ENCODE data around the gene POGZ.
"Not testable (repeated sequence)": the region's sequence is repeated elsewhere in the genome, so short reads cannot be mapped to it uniquely, and the experiment has no call there.

The POGZ gene

GRCh38 chr1:151399324-151400171 is 59.7 kb downstream of the POGZ start, which contains the start of gene PSMB4:
TSS of gene PSMB4 (plus strand) at chr1:151399573. CDS start at chr1:151399588, 15 bp downstream.
- peaks cover 10% of the 10 kb centered on the region for H3K4me1 ChIP-seq (ENCODE audit: low read length)
- peaks cover 37% of the 10 kb centered on the region for H3K79me2 ChIP-seq (ENCODE audit: low read length)
- peak; percentile 97 for DNase-seq
- H3K27ac ChIP-seq (ENCODE audit: low read length): peak within 1 kb of the TSS; percentile 58; the same call in 1 of the 2 replicates
- peak within 1 kb of the TSS; percentile 80 for H3K4me2 ChIP-seq (ENCODE audit: low read depth, low read length)
- no peaks in the 10 kb centered on the region for H3K9me3 ChIP-seq (replicated peaks; ENCODE audit: insufficient read depth, low read length)
- H3K27me3 ChIP-seq (replicated peaks; ENCODE audit: insufficient read depth, low read length): no peaks in the 10 kb centered on the region
- no peaks in the 10 kb centered on the region for H4K20me1 ChIP-seq (ENCODE audit: insufficient read depth, low read length)
- no peaks in the 10 kb centered on the region for H3K9me2 ChIP-seq (replicated peaks; ENCODE audit: insufficient read depth, low read length)
- H3K9ac ChIP-seq (ENCODE audit: low read length): peak within 1 kb of the TSS; percentile 95
- H3K4me3 ChIP-seq (ENCODE audit: low read length): peak within 1 kb of the TSS; percentile 91
- peaks cover 42% of the 10 kb centered on the region for H3F3A ChIP-seq (ENCODE audit: insufficient read depth, low read length)
- peaks cover 20% of the 10 kb centered on the region for H3K36me3 ChIP-seq (replicated peaks; ENCODE audit: insufficient read depth, low read length)
- TF ChIP-seq, protein P1, sequence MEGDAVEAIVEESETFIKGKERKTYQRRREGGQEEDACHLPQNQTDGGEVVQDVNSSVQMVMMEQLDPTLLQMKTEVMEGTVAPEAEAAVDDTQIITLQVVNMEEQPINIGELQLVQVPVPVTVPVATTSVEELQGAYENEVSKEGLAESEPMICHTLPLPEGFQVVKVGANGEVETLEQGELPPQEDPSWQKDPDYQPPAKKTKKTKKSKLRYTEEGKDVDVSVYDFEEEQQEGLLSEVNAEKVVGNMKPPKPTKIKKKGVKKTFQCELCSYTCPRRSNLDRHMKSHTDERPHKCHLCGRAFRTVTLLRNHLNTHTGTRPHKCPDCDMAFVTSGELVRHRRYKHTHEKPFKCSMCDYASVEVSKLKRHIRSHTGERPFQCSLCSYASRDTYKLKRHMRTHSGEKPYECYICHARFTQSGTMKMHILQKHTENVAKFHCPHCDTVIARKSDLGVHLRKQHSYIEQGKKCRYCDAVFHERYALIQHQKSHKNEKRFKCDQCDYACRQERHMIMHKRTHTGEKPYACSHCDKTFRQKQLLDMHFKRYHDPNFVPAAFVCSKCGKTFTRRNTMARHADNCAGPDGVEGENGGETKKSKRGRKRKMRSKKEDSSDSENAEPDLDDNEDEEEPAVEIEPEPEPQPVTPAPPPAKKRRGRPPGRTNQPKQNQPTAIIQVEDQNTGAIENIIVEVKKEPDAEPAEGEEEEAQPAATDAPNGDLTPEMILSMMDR (IDR thresholded peaks at IDR 0.05; ENCODE audit: low read length): peak; percentile 63
- TF ChIP-seq EZH2 (optimal IDR thresholded peaks at IDR 0.05; ENCODE audit: low read depth, low read length) (no peak), EZH2phosphoT487 (IDR thresholded peaks at IDR 0.05; ENCODE audit: low read length) (no peak)
- H2AFZ ChIP-seq (ENCODE audit: low read length): peak within 1 kb of the TSS; percentile 77

DNA sequence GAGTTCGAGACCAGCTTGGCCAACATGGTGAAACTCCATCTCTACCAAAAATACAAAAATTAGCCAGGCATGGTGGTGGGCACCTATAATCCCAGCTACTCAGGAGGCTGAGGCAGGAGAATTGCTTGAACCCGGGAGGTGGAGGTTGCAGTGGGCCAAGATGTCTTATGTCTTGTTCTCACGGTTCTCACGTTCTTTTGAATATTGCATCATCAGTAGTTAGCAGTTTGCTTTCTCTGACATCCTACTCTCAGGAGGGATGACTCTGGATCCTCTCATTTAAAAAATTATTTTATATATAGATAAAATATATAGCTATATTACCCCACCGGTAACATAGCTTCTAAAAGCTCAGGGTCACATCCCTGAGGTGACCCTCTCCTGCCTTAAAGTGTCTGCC is 63.0 kb downstream of the POGZ start:
- H3K4me3 ChIP-seq (ENCODE audit: low read length); H3K36me3 ChIP-seq (replicated peaks; ENCODE audit: insufficient read depth, low read length); H3K9me2 ChIP-seq (replicated peaks; ENCODE audit: insufficient read depth, low read length); H3K27me3 ChIP-seq (replicated peaks; ENCODE audit: insufficient read depth, low read length); H3K4me2 ChIP-seq (ENCODE audit: low read depth, low read length); H3K9ac ChIP-seq (ENCODE audit: low read length); DNase-seq; H3K27ac ChIP-seq (ENCODE audit: low read length); H3K9me3 ChIP-seq (replicated peaks; ENCODE audit: insufficient read depth, low read length); H3K4me1 ChIP-seq (ENCODE audit: low read length); H4K20me1 ChIP-seq (ENCODE audit: insufficient read depth, low read length); H2AFZ ChIP-seq (ENCODE audit: low read length): not testable (repeated sequence)
- Histone ChIP-seq H3F3A (ENCODE audit: insufficient read depth, low read length) (peaks cover 12% of the 10 kb centered on the region), H3K79me2 (ENCODE audit: low read length) (peaks cover 19% of the 10 kb centered on the region)

- no peak overlapping the region for H2AFZ ChIP-seq (ENCODE audit: low read length)
These were observed 65.7 kb downstream of the POGZ start for GRCh38 chr1:151393583-151393982.

More at GRCh38 chr1:151393583-151393982, 65.7 kb downstream of the POGZ start:
- no peak for DNase-seq
- Histone ChIP-seq H4K20me1 (ENCODE audit: insufficient read depth, low read length) (no peaks in the 10 kb centered on the region), H3K27me3 (replicated peaks; ENCODE audit: insufficient read depth, low read length) (no peaks in the 10 kb centered on the region), H3K9me2 (replicated peaks; ENCODE audit: insufficient read depth, low read length) (no peaks in the 10 kb centered on the region), H3F3A (ENCODE audit: insufficient read depth, low read length) (peaks cover 4% of the 10 kb centered on the region; the same call in 1 of the 2 replicates), H3K36me3 (replicated peaks; ENCODE audit: insufficient read depth, low read length) (no peaks in the 10 kb centered on the region), H3K4me2 (ENCODE audit: low read depth, low read length) (no peak overlapping the region), H3K9ac (ENCODE audit: low read length) (no peak overlapping the region), H3K9me3 (replicated peaks; ENCODE audit: insufficient read depth, low read length) (no peaks in the 10 kb centered on the region), H3K4me1 (ENCODE audit: low read length) (no peaks in the 10 kb centered on the region), H3K4me3 (ENCODE audit: low read length) (no peak overlapping the region), H3K27ac (ENCODE audit: low read length) (no peak overlapping the region), H3K79me2 (ENCODE audit: low read length) (no peaks in the 10 kb centered on the region)
- TF ChIP-seq, protein P1 (IDR thresholded peaks at IDR 0.05; ENCODE audit: low read length): no peak
- no peak for TF ChIP-seq EZH2 (optimal IDR thresholded peaks at IDR 0.05; ENCODE audit: low read depth, low read length)
- no peak for TF ChIP-seq EZH2phosphoT487 (IDR thresholded peaks at IDR 0.05; ENCODE audit: low read length)
